Gastroesophageal sphincter (tissue), 4 donors: ENCODE results near the gene CCL17. TPM values are rescaled to one million over a fixed set of nuclear protein-coding genes. Genes with fewer than 3 reads are reported as not detected.
"Not testable (repeated sequence)": the region's sequence is repeated elsewhere in the genome, so short reads cannot be mapped to it uniquely, and the experiment has no call there.

Experiments used
- ATAC-seq: fragments of 150-250 bp; one replicate; pipeline ENCODE4 v1.9.1; 2016; ENCODE audit warnings: mild to moderate bottlenecking, moderate library complexity
- H3K27ac ChIP-seq, 4 donors: fragments of 200-600 bp; sonication (generic) in 3 of 4; 1 replicate in 3 of 4; 2 replicates in 1 of 4; pipeline ENCODE4 v1.5.1; 2016 to 2019
- H3K27me3 ChIP-seq: fragments of 200-600 bp; sonication (generic); one replicate; pipeline ENCODE4 v1.5.1; 2019
- H3K36me3 ChIP-seq, 2 donors: fragments of 200-600 bp; sonication (generic); one replicate each; pipeline ENCODE4 v1.5.1; 2019; ENCODE audit warnings: control low read depth in 1 of 2
- H3K4me1 ChIP-seq, 3 donors: fragments of 200-600 bp; sonication (generic); 1 replicate in 2 of 3; 2 replicates in 1 of 3; pipeline ENCODE4 v1.5.1; 2016 to 2019; ENCODE audit warnings: control low read depth in 2 of 3
- H3K4me3 ChIP-seq, 2 donors: fragments of 200-600 bp; sonication (generic); one replicate each; pipeline ENCODE4 v1.5.1; 2019; ENCODE audit warnings: mild to moderate bottlenecking in 1 of 2, moderate library complexity in 1 of 2
- H3K9me3 ChIP-seq, 3 donors: fragments of 200-600 bp; sonication (generic); one replicate each; pipeline ENCODE4 v1.5.1; 2017 to 2019; ENCODE audit warnings: control low read depth in 2 of 3
- EP300 ChIP-seq: sonication (generic); formaldehyde crosslinking; IDR thresholded peaks from one replicate; pipeline ENCODE4 v1.6.1; 2017; ENCODE audit warnings: antibody characterized with exemption, mild to moderate bottlenecking
- POLR2A ChIP-seq, 2 donors: fragments of 450-650 bp; IDR thresholded peaks; one replicate each; pipeline ENCODE4 v1.6.1; 2017; ENCODE audit warnings: antibody characterized with exemption in 2 of 2, mild to moderate bottlenecking in 2 of 2, moderate library complexity in 1 of 2
- POLR2AphosphoS5 ChIP-seq: sonication (generic); formaldehyde crosslinking; IDR thresholded peaks from one replicate; pipeline ENCODE4 v1.6.1; 2017; ENCODE audit warnings: antibody characterized with exemption
- WGBS, 2 donors: methylation state at CpG; one replicate each; pipeline ENCODE4 v1.1.5; 2018; ENCODE audit warnings: low coverage in 1 of 2; 5-methylcytosine and 5-hydroxymethylcytosine counted together
- total RNA-seq, 4 donors: library from RNA; depleted of rRNA; stranded (reverse); fragments of >200 nt; gene quantifications; one replicate each; pipeline ENCODE4 v1.1.0, GENCODE V29; 2016
- TF ChIP-seq, protein P1 (sequence below), 4 experiments: fragments of 200-600 bp in 2 of 4; fragments of 450-650 bp in 2 of 4; sonication (generic) in 1 of 4; IDR thresholded peaks; one replicate each; pipeline ENCODE4 v1.5.1; 2017 to 2019; ENCODE audit warnings: antibody characterized with exemption in 4 of 4, mild to moderate bottlenecking in 2 of 4, moderate library complexity in 2 of 4

The CCL17 gene
- total RNA-seq, 4 donors from 2014 or later = not detected

- 14% methylated on average over 5 to 7 of the region's 9 CpGs for WGBS, 2 donors
- H3K27me3 ChIP-seq = no peaks in the 10 kb centered on the region
- no peak for ATAC-seq
- peaks cover 0 to 80% (median 19%) of the 10 kb centered on the region in 3 donors for H3K4me1 ChIP-seq
- TF ChIP-seq, protein P1, sequence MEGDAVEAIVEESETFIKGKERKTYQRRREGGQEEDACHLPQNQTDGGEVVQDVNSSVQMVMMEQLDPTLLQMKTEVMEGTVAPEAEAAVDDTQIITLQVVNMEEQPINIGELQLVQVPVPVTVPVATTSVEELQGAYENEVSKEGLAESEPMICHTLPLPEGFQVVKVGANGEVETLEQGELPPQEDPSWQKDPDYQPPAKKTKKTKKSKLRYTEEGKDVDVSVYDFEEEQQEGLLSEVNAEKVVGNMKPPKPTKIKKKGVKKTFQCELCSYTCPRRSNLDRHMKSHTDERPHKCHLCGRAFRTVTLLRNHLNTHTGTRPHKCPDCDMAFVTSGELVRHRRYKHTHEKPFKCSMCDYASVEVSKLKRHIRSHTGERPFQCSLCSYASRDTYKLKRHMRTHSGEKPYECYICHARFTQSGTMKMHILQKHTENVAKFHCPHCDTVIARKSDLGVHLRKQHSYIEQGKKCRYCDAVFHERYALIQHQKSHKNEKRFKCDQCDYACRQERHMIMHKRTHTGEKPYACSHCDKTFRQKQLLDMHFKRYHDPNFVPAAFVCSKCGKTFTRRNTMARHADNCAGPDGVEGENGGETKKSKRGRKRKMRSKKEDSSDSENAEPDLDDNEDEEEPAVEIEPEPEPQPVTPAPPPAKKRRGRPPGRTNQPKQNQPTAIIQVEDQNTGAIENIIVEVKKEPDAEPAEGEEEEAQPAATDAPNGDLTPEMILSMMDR (IDR thresholded peaks at IDR 0.05) = no peak
- TF ChIP-seq POLR2A (IDR thresholded peaks at IDR 0.05) (no peak), POLR2AphosphoS5 (peak; percentile 11)
- peak overlapping the region; percentile 88 to 97 (median 96) for H3K27ac ChIP-seq
- H3K9me3 ChIP-seq = no peaks in the 10 kb centered on the region
- no peaks in the 10 kb centered on the region for H3K36me3 ChIP-seq
- peak overlapping the region; percentile 61 to 73 for H3K4me3 ChIP-seq
These were observed 30.5 kb upstream of the CCL17 start for GRCh38 chr16:57374067-57374534.

DNA sequence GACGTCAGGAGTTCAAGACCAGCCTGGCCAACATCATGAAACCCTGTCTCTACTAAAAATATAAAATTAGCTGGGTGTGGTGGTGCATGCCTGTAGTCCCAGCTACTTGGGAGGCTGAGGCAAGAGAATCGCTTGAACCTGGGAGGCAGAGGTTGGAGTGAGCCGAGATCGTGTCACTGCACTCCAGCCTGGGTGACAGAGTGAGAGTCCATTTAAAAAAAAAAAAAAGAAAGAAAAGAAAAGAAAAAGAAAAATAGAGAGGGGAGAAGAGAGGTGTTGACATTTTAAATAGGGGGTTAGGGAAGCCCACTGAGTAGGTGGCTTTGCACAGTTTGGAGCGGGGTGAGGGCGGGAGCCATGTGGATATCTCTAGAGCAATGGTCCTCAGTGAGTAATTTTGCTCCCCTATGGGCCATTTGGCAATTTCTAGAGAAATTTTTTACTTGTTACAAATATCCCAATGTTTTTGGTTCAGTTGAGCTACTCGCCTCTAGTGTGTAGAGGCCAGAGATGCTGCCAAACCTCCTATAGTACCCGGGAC is 29.6 kb upstream of the CCL17 start:
- H3K9me3 ChIP-seq, H3K36me3 ChIP-seq, ATAC-seq, H3K27me3 ChIP-seq: not testable (repeated sequence)
- Histone ChIP-seq H3K27ac (peak overlapping the region in 3 of 4 donors; percentile 95 to 97 (median 96)), H3K4me3 (peak overlapping the region in 1 of 2 donors; percentile 73), H3K4me1 (peaks cover 0 to 89% (median 19%) of the 10 kb centered on the region in 3 donors)
- 80 to 83% methylated on average over 7 to 8 of the region's 8 CpGs for WGBS, 2 donors

- Histone ChIP-seq H3K9me3 (no peaks in the 10 kb centered on the region), H3K27ac (peak overlapping the region in 3 of 4 donors; percentile 62 to 96 (median 95)), H3K27me3 (no peaks in the 10 kb centered on the region), H3K4me1 (peaks cover 0 to 99% (median 25%) of the 10 kb centered on the region in 3 donors), H3K36me3 (peaks cover 0 to 14% of the 10 kb centered on the region in 2 donors), H3K4me3 (no peak overlapping the region)
- WGBS, 2 donors = 87 to 92% methylated on average over 3 of the region's 3 CpGs
- TF ChIP-seq EP300 (no peak), POLR2AphosphoS5 (no peak), POLR2A (IDR thresholded peaks at IDR 0.05) (no peak)
- TF ChIP-seq, protein P1 (IDR thresholded peaks at IDR 0.05) = no peak
- ATAC-seq = no peak
These were observed 28.2 kb upstream of the CCL17 start for GRCh38 chr16:57376313-57376818.

GRCh38 chr16:57377080-57377841 is 27.3 kb upstream of the CCL17 start:
- Histone ChIP-seq H3K27me3 (no peaks in the 10 kb centered on the region), H3K27ac (peak overlapping the region in 3 of 4 donors; percentile 62 to 96 (median 68)), H3K4me3 (no peak overlapping the region), H3K9me3 (no peaks in the 10 kb centered on the region), H3K4me1 (peaks cover 0 to 99% (median 20%) of the 10 kb centered on the region in 3 donors), H3K36me3 (peaks cover 0 to 20% of the 10 kb centered on the region in 2 donors)
- TF ChIP-seq, protein P1 (IDR thresholded peaks at IDR 0.05) = no peak
- TF ChIP-seq POLR2A (IDR thresholded peaks at IDR 0.05) (no peak), EP300 (no peak), POLR2AphosphoS5 (no peak)
- no peak for ATAC-seq
- 25 to 45% methylated on average over 2 to 5 of the region's 5 CpGs for WGBS, 2 donors

DNA sequence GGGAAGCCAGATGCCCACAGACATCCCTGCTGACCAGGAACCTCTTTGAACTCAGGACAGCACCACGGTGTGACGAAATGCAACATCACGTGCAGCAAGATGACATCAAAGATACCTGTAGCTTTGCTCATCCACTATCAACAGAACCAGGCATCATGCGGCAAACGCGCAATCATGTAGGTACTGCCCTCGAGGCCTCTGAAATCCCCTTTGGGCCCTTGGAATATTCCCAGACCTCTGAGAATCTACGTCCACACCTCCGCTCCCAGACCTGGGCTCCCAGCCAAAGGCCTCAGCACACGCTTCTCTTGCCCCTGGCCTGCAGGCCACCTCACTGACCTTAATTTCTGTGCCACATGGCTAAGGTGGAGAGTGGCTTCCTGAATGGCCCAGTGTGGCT is 25.0 kb upstream of the CCL17 start:
- Histone ChIP-seq H3K27me3 (no peaks in the 10 kb centered on the region), H3K36me3 (peaks cover 0 to 32% of the 10 kb centered on the region in 2 donors), H3K27ac (peak overlapping the region in 3 of 4 donors; percentile 62 to 96 (median 68)), H3K9me3 (no peaks in the 10 kb centered on the region), H3K4me3 (no peak overlapping the region), H3K4me1 (peaks cover 0 to 98% (median 30%) of the 10 kb centered on the region in 3 donors)
- ATAC-seq = no peak
- TF ChIP-seq POLR2AphosphoS5 (no peak), POLR2A (IDR thresholded peaks at IDR 0.05) (no peak), EP300 (no peak)
- TF ChIP-seq, protein P1 (IDR thresholded peaks at IDR 0.05) = no peak
- 48 to 60% methylated on average over 1 to 8 of the region's 10 CpGs for WGBS, 2 donors
